WTC11 (cell line): Measurements from ENCODE around the gene RFPL1. TPM values are rescaled to one million over a fixed set of nuclear protein-coding genes. Genes with fewer than 3 reads are reported as not detected.

Experiments
- ATAC-seq: fragments of 200-7000 bp; cut with Tn5 transposase; 2 replicates; pipeline ENCODE4 v1.10.0; 2021; ENCODE audit warnings: mild to moderate bottlenecking, moderate library complexity
- CTCF ChIA-PET: fragments of 300-600 bp; sonication (Branson Sonifier 250); formaldehyde crosslinking; loops from one replicate; lab custom pipeline; 2021; ENCODE audit warnings: antibody characterized with exemption; lab: Charles Lee
- POLR2A ChIA-PET: fragments of 350-600 bp; sonication (Branson Sonifier 250); formaldehyde crosslinking; loops from one replicate; lab custom pipeline; 2021; ENCODE audit warnings: antibody characterized with exemption; lab: Charles Lee
- DNase-seq: peaks from one replicate; pipeline ENCODE4 v3.0.0; 2021; ENCODE audit warnings: low spot score
- H3K27ac Mint-ChIP-seq: 2 replicates; pipeline ENCODE4 v1.8.0; 2021; ENCODE audit warnings: mixed read lengths
- H3K27me3 Mint-ChIP-seq: 2 replicates; pipeline ENCODE4 v1.8.0; 2021; ENCODE audit warnings: low read depth, mild to moderate bottlenecking, moderate library complexity, mixed read lengths
- H3K36me3 Mint-ChIP-seq: 2 replicates; pipeline ENCODE4 v1.8.0; 2021; ENCODE audit warnings: mixed read lengths
- H3K4me1 Mint-ChIP-seq: 2 replicates; pipeline ENCODE4 v1.8.0; 2022; ENCODE audit warnings: mixed read lengths
- H3K4me3 Mint-ChIP-seq: 2 replicates; pipeline ENCODE4 v1.8.0; 2021; ENCODE audit warnings: mild to moderate bottlenecking, moderate library complexity, mixed read lengths
- H3K9me3 Mint-ChIP-seq: 2 replicates; pipeline ENCODE4 v1.8.0; 2021; ENCODE audit warnings: mixed read lengths
- ATF1 ChIP-seq: sonication (generic); formaldehyde crosslinking; IDR thresholded peaks from 2 replicates; pipeline ENCODE4 v1.8.1; 2023; ENCODE audit warnings: mild to moderate bottlenecking, moderate library complexity, missing genetic modification reagents
- IRF2 ChIP-seq: sonication (generic); formaldehyde crosslinking; IDR thresholded peaks from 2 replicates; pipeline ENCODE4 v1.8.0; 2022; ENCODE audit warnings: low read depth, missing genetic modification reagents, borderline replicate concordance
- KAT7 ChIP-seq: sonication (generic); formaldehyde crosslinking; IDR thresholded peaks from 2 replicates; pipeline ENCODE4 v1.8.1; 2023; ENCODE audit warnings: missing genetic modification reagents, mild to moderate bottlenecking, borderline replicate concordance
- MXD4 ChIP-seq: fragments of 250-450 bp; sonication (Bioruptor Pico); IDR thresholded peaks from 2 replicates; pipeline ENCODE4 v1.8.0; 2021; ENCODE audit warnings: mild to moderate bottlenecking, moderate library complexity, borderline replicate concordance
- NFYB ChIP-seq: sonication (generic); formaldehyde crosslinking; conservative IDR thresholded peaks from 2 replicates; pipeline ENCODE4 v1.8.0; 2022; ENCODE audit warnings: low read depth, missing genetic modification reagents
- NR1H2 ChIP-seq: sonication (generic); formaldehyde crosslinking; IDR thresholded peaks from 2 replicates; pipeline ENCODE4 v1.9.0; 2021; ENCODE audit warnings: mild to moderate bottlenecking, moderate library complexity, missing genetic modification reagents
- NR2C2 ChIP-seq: sonication (generic); formaldehyde crosslinking; IDR thresholded peaks from 2 replicates; pipeline ENCODE4 v1.8.0; 2022; ENCODE audit warnings: mild to moderate bottlenecking, missing genetic modification reagents
- SMAD4 ChIP-seq: sonication (generic); formaldehyde crosslinking; IDR thresholded peaks from 2 replicates; pipeline ENCODE4 v1.8.0; 2022; ENCODE audit warnings: mild to moderate bottlenecking, missing genetic modification reagents
- TEAD4 ChIP-seq: sonication (generic); formaldehyde crosslinking; IDR thresholded peaks from 2 replicates; pipeline ENCODE4 v1.8.0; 2022; ENCODE audit warnings: mild to moderate bottlenecking, missing genetic modification reagents
- TP53 ChIP-seq: sonication (generic); formaldehyde crosslinking; IDR thresholded peaks from 2 replicates; pipeline ENCODE4 v1.8.1; 2023; ENCODE audit warnings: mild to moderate bottlenecking, missing genetic modification reagents
- ZBTB21 ChIP-seq: sonication (generic); formaldehyde crosslinking; IDR thresholded peaks from 2 replicates; pipeline ENCODE4 v1.8.1; 2023; ENCODE audit warnings: mild to moderate bottlenecking, missing genetic modification reagents, borderline replicate concordance
- ZNF219 ChIP-seq: sonication (generic); formaldehyde crosslinking; IDR thresholded peaks from 2 replicates; pipeline ENCODE4 v1.8.0; 2023; ENCODE audit warnings: missing genetic modification reagents, mild to moderate bottlenecking, borderline replicate concordance
- ZNF232 ChIP-seq: sonication (generic); formaldehyde crosslinking; IDR thresholded peaks from 2 replicates; pipeline ENCODE4 v1.8.0; 2022; ENCODE audit warnings: mild to moderate bottlenecking, missing genetic modification reagents
- ZNF263 ChIP-seq: sonication (generic); formaldehyde crosslinking; IDR thresholded peaks from 2 replicates; pipeline ENCODE4 v1.8.1; 2022; ENCODE audit warnings: low read depth, mild to moderate bottlenecking, moderate library complexity, missing genetic modification reagents
- total RNA-seq: library from RNA; stranded (reverse); gene quantifications from 3 replicates; pipeline ENCODE4 v1.2.3, GENCODE V29; 2021
- TF ChIP-seq, protein P1 (sequence below): fragments of 200-600 bp; IDR thresholded peaks from 2 replicates; pipeline ENCODE4 v1.8.0; 2022; ENCODE audit warnings: antibody characterized with exemption
- TF ChIP-seq, protein P2 (sequence below): sonication (generic); formaldehyde crosslinking; IDR thresholded peaks from 2 replicates; pipeline ENCODE4 v1.8.1; 2022; ENCODE audit warnings: low read depth, missing genetic modification reagents, borderline replicate concordance
- TF ChIP-seq, protein P3 (sequence below): fragments of 250-450 bp; sonication (Bioruptor Pico); IDR thresholded peaks from 2 replicates; pipeline ENCODE4 v1.8.0; 2021; ENCODE audit warnings: mild to moderate bottlenecking
- TF ChIP-seq, protein P4 (sequence below): sonication (generic); formaldehyde crosslinking; IDR thresholded peaks from 2 replicates; pipeline ENCODE4 v1.8.1; 2022; ENCODE audit warnings: mild to moderate bottlenecking, moderate library complexity, missing genetic modification reagents
- TF ChIP-seq, protein P5 (sequence below): sonication (generic); formaldehyde crosslinking; IDR thresholded peaks from 2 replicates; pipeline ENCODE4 v1.8.1; 2022; ENCODE audit warnings: low read depth, mild to moderate bottlenecking, moderate library complexity, missing genetic modification reagents, borderline replicate concordance
- TF ChIP-seq, protein P6 (sequence below): sonication (generic); formaldehyde crosslinking; IDR thresholded peaks from 2 replicates; pipeline ENCODE4 v1.8.1; 2022; ENCODE audit warnings: mild to moderate bottlenecking, missing genetic modification reagents, moderate library complexity, borderline replicate concordance

The RFPL1 gene
- total RNA-seq, 1 experiment from 2014 or later: not detected

DNA sequence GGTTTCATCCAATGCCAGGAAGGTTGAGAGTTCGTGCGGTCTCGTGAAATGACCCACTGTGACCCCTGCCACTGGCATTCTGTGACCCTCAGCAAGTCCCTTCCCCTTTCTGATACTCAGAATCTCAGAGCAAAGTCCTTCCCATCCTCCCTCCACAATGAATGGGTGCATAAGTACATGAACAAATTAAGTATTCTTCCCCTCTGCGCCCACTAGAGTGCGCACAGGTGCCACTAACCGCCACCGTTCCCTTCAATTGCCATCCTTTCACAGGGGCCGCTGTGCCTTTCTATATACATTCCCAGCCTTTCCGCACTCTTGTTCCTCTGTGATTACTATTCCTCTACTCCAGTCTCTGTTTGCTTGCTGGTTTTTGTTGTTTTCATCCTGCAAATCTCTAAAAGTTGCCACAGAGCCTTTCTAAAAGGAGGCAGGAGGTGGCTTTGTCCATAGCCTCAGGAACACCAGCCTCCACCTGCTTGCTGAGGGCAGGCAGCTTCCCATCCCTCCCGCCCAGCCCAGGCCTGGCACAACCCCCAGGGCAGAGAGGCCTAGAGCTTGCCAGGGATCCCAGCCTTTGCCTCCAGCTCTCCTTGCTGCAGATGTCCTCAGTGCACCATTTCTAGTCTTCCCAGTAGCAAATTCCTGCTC is 43.3 kb upstream of the RFPL1 start:
- Mint-ChIP-seq H3K27me3 (no peaks in the 10 kb centered on the region), H3K9me3 (no peaks in the 10 kb centered on the region), H3K36me3 (no peaks in the 10 kb centered on the region), H3K4me1 (no peaks in the 10 kb centered on the region), H3K4me3 (no peak overlapping the region), H3K27ac (no peak overlapping the region)
- ATAC-seq: peak; percentile 98
- POLR2A ChIA-PET: no interaction called here
- no peak for TF ChIP-seq TEAD4
- TF ChIP-seq, protein P1, sequence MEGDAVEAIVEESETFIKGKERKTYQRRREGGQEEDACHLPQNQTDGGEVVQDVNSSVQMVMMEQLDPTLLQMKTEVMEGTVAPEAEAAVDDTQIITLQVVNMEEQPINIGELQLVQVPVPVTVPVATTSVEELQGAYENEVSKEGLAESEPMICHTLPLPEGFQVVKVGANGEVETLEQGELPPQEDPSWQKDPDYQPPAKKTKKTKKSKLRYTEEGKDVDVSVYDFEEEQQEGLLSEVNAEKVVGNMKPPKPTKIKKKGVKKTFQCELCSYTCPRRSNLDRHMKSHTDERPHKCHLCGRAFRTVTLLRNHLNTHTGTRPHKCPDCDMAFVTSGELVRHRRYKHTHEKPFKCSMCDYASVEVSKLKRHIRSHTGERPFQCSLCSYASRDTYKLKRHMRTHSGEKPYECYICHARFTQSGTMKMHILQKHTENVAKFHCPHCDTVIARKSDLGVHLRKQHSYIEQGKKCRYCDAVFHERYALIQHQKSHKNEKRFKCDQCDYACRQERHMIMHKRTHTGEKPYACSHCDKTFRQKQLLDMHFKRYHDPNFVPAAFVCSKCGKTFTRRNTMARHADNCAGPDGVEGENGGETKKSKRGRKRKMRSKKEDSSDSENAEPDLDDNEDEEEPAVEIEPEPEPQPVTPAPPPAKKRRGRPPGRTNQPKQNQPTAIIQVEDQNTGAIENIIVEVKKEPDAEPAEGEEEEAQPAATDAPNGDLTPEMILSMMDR: peak; percentile 41; the same call in 1 of the 2 replicates
- 0 out of 2 replicates have a peak, but pooled peaks have one; percentile 19 for TF ChIP-seq ZNF232
- CTCF ChIA-PET: interaction anchor here (0.8 to 4.7 kb wide), 14 partner anchors 21 to 295 kb away, joined by 3 to 42 read pairs (median 6); partner anchors contain the start of gene THOC5
- DNase-seq: peak; percentile 77

DNA sequence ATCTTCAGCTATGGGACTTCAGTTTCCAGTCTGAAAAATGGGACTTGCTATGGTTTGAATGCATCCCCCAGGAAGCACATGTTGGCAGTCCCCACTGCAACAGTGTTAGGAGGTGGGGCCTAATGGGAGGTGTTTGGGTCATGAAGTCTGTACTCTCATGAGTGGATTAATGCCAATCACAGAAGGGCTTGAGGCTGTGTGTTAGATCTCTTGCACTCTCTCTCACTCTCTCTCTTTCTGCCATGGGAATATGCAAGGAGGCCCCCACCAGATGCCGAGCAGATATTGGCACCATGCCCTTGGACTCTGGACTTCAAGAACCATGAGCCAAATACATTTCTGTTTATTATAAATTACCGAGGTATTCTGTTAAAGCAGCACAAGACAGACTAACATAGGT is 42.3 kb upstream of the RFPL1 start:
- Mint-ChIP-seq H3K4me1 (no peaks in the 10 kb centered on the region), H3K27me3 (no peaks in the 10 kb centered on the region), H3K27ac (no peak overlapping the region), H3K4me3 (no peak overlapping the region), H3K36me3 (no peaks in the 10 kb centered on the region), H3K9me3 (no peaks in the 10 kb centered on the region)
- DNase-seq: no peak
- CTCF ChIA-PET: interaction anchor here (0.8 to 4.7 kb wide), 3 partner anchors 128 to 1206 kb away, joined by 6 to 42 read pairs (median 7); no protein-coding TSS in a partner anchor
- POLR2A ChIA-PET: no interaction called here
- TF ChIP-seq, protein P2, sequence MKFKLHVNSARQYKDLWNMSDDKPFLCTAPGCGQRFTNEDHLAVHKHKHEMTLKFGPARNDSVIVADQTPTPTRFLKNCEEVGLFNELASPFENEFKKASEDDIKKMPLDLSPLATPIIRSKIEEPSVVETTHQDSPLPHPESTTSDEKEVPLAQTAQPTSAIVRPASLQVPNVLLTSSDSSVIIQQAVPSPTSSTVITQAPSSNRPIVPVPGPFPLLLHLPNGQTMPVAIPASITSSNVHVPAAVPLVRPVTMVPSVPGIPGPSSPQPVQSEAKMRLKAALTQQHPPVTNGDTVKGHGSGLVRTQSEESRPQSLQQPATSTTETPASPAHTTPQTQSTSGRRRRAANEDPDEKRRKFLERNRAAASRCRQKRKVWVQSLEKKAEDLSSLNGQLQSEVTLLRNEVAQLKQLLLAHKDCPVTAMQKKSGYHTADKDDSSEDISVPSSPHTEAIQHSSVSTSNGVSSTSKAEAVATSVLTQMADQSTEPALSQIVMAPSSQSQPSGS (CRISPR knock-in tag): no peak
- TF ChIP-seq, protein P3, sequence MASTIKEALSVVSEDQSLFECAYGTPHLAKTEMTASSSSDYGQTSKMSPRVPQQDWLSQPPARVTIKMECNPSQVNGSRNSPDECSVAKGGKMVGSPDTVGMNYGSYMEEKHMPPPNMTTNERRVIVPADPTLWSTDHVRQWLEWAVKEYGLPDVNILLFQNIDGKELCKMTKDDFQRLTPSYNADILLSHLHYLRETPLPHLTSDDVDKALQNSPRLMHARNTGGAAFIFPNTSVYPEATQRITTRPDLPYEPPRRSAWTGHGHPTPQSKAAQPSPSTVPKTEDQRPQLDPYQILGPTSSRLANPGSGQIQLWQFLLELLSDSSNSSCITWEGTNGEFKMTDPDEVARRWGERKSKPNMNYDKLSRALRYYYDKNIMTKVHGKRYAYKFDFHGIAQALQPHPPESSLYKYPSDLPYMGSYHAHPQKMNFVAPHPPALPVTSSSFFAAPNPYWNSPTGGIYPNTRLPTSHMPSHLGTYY (CRISPR knock-in tag): no peak
- TF ChIP-seq ZNF263 (no peak), ZNF219 (CRISPR knock-in tag) (no peak), MXD4 (no peak), SMAD4 (no peak), IRF2 (CRISPR knock-in tag) (no peak), NFYB (CRISPR knock-in tag) (no peak), KAT7 (no peak)
- TF ChIP-seq, protein P4, sequence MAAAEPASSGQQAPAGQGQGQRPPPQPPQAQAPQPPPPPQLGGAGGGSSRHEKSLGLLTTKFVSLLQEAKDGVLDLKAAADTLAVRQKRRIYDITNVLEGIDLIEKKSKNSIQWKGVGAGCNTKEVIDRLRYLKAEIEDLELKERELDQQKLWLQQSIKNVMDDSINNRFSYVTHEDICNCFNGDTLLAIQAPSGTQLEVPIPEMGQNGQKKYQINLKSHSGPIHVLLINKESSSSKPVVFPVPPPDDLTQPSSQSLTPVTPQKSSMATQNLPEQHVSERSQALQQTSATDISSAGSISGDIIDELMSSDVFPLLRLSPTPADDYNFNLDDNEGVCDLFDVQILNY (CRISPR knock-in tag): no peak
- TF ChIP-seq, protein P5, sequence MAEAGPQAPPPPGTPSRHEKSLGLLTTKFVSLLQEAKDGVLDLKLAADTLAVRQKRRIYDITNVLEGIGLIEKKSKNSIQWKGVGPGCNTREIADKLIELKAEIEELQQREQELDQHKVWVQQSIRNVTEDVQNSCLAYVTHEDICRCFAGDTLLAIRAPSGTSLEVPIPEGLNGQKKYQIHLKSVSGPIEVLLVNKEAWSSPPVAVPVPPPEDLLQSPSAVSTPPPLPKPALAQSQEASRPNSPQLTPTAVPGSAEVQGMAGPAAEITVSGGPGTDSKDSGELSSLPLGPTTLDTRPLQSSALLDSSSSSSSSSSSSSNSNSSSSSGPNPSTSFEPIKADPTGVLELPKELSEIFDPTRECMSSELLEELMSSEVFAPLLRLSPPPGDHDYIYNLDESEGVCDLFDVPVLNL (CRISPR knock-in tag): no peak
- ATAC-seq: no peak

DNA sequence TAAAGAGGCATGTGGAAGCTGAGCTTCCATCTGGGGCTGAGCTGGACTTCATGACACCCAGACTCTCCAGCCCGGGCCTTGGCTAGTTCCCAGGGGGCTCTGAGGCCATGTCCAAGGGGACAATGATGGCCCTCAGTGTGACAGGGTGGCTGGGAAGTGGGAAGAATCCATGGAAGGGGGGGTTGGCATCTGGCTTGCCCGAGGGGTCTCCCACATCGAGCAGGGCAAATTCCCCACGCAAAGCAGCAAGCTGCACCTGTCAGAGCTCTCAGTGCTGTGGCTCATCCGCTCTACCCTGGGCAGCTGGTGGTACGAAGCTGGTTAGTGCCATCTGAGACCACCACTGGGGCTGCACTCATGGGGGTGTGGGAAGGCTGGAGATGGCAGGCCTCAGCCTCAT is 40.6 kb upstream of the RFPL1 start:
- Mint-ChIP-seq H3K36me3 (no peaks in the 10 kb centered on the region), H3K4me1 (no peaks in the 10 kb centered on the region), H3K9me3 (no peaks in the 10 kb centered on the region), H3K27me3 (no peaks in the 10 kb centered on the region), H3K27ac (no peak overlapping the region), H3K4me3 (no peak overlapping the region)
- ChIA-PET CTCF (interaction anchor here (4.7 kb wide), 1 partner anchor 127 kb away, joined by 42 read pairs; no protein-coding TSS in a partner anchor), POLR2A (no interaction called here)
- ATAC-seq (no peak), DNase-seq (no peak)
- TF ChIP-seq NR2C2 (CRISPR knock-in tag): no peak
- TF ChIP-seq, protein P6, sequence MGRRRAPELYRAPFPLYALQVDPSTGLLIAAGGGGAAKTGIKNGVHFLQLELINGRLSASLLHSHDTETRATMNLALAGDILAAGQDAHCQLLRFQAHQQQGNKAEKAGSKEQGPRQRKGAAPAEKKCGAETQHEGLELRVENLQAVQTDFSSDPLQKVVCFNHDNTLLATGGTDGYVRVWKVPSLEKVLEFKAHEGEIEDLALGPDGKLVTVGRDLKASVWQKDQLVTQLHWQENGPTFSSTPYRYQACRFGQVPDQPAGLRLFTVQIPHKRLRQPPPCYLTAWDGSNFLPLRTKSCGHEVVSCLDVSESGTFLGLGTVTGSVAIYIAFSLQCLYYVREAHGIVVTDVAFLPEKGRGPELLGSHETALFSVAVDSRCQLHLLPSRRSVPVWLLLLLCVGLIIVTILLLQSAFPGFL (CRISPR knock-in tag): no peak
- TF ChIP-seq ATF1 (CRISPR knock-in tag): no peak
- no peak for TF ChIP-seq NR1H2 (CRISPR knock-in tag)
- no peak for TF ChIP-seq TP53 (CRISPR knock-in tag)
- TF ChIP-seq ZBTB21 (CRISPR knock-in tag): no peak
